ENCODE results near the gene GRIN2A.
"Not testable (repeated sequence)": the region's sequence is repeated elsewhere in the genome, so short reads cannot be mapped to it uniquely, and the experiment has no call there.

The GRIN2A gene

DNA sequence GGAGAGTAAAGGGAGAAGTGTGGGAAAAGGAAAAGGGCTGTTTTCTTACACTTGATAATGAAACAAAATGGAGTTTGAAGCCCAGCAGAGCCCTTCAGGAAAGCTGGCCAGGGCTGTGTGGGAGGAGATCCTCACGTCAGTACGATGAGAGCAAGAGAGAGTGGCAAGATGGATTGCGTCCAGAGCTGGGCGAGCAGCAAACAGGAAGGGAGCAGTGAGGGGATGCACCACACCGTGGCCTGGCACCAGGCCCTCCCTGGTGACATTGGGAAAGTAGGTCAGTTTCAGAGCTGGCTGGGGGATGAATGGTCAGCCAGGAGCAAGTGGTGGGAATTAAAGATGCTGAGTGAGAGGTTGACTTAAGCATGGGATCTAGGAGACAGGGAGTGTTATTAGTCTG lies 273.6 kb downstream of the GRIN2A start:
- DNase-seq = no peak

DNA sequence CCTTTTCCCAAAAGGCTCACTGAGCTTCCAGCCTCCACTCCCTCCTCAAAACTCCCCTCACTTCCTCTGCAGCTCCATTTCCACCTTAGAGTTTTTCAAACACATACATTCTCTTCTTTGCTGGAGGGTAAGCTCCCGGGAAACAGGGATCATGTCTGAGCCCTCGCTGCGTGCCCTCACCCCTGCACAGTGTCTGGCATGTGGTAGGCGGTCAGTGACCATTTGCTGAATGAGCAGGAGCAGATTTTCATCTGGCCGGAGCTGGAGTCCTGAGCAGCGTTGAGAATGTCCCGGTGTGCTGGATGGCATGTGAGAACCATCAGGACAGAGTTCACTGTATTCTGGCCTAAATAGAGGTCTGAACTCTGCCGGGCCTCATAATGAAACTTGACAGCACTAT lies 274.5 kb downstream of the GRIN2A start:
- DNase-seq = no peak

DNA sequence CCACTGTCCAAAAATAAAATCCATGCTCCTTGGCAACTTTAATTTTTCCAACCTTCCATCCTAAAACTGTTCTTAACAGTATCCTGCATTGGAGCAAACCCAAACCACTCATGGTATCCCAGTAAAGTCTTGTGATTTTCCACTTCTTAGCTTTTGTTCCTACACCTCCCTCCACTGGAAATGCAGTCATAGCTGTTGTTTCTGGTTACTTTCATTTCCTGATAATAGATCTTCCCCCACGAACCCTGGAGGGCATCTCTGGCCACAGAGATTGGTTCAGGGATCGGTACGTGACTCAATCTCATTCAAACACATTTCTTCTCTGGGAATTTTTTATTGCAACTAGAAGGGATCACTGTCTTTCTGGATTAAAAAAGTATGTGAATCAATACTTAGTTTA lies 276.0 kb downstream of the GRIN2A start:
- DNase-seq = no peak

DNA sequence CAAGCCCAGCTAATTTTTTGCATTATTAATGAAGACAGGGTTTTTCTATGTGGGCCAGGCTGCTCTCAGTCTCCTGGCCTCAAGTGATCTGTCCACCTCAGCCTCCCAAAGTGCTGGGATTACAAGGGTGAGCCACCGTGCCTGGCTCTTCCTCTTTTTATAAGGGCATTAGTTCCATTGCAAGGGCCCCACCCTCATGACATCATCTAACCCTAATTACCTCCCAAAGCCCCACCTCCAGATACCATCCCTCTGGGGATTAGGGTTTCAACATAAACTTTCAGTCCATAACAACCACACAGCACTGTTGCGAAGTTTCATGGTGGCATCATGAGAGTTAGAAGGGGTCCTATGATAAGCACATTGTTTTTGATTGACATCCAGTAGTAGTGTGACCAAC lies 277.7 kb downstream of the GRIN2A start:
- DNase-seq = no peak

DNA sequence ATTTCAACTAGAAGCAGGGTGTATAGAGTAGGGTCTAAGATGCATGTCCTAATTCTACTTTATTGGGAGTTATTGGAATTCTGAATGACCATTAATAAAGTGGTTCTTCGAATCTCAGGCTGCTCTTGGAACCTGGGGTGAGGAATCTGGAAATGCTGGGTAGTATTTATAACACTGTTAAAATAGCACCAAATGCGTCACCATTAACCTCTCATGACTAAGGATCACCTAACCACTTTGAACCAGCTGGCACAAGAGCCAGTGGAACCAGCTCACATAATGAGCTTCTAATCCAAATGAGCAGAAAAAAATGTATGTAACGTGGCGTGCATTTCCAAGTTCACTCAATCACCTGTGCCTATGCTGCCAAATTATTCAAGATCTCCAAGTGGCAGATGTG lies 281.7 kb downstream of the GRIN2A start:
- no peak for DNase-seq

DNA sequence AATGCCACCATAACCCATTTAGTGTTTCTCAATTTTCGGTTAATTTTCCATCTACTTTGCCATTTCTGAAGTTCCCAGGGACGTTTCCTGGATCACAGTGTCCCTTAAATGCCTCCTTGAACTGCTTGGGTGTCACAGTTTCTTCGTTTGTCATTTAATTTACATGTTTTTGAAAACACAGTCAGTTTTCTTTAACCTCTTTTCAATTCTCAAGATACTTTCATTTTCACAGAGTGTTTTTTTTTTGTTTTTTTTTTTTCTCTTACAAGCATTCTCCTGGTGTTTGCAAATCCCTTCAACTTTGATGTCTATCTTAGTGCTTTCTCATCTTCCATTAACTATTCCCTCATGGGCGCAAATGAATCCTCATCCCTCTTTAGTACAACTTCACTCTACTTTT lies 283.7 kb downstream of the GRIN2A start:
- no peak for DNase-seq

DNA sequence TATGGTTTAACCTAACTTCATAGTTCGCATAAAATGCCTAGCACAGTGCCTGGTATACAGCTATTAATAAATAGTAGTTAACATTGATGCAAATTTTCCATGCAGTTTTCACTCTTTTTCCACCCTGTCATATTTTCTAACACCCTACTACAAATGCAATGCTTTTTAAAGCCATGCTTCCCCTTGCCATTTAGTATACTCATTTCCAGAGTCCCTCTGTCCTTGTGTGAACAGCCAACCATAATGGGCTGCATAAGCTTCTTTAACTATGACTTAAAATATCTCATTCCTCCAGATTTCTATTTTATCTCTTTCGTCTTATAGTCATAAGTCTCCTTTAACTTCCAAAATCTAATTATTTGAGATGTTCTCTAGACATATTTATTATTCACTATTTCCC lies 284.1 kb downstream of the GRIN2A start:
- no peak for DNase-seq

DNA sequence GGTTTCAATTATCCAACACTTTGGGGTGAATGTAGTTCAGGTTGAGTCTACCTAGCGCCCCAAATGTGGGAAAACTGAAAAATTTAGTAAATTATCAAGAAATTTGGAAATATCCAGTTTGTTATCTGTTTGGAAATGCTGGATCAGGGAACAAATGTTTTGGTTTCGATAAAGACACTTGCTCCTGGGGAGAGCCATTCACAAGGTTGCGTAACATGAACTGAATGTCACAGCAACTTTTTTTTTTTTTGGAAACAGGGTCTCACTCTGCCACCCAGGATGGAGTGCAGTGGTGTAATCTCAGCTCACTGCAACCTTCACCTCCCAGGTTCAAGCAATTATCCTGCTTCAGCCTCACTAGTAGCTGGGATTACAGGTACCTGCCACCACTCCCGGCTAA lies 286.4 kb downstream of the GRIN2A start:
- DNase-seq = no peak

DNA sequence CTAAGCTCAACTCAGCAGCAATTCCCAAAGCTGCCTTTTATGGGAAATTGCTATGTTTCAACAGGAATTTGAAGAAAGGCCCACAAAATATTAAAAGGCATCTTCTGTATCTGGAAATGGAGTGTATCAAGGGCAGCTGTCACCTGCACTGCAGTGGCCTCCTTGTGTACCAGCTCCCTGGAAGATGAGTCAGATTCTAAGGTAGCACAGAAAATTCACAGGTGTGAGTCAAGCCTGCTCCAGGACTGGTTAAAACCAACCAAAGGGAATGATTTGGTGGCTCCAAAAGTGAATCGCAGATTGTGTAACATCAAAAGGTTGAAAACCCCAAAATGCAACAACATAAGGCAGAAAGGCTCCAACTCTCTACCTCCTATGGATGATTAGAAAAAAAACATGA lies 296.4 kb downstream of the GRIN2A start:
- DNase-seq = no peak

DNA sequence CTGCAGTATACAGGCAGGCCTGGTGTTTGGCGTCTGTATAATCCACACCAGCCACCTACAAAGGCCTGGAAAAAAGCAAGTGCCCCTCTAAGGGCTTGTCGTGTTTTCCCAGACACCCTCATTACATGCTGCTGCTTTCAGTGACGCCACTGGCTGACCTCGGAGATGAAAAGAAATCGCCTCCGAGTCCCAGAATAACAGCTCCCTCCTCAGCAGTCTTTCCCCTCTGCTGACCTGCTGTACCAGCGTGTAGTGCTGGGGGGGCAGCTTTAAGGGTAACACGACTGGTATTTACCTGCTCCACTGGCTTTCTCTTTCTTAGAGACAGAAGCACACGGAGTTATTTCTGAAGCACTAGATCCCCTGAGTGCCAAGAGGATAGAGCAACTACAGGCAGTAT lies 296.8 kb downstream of the GRIN2A start:
- DNase-seq = no peak

DNA sequence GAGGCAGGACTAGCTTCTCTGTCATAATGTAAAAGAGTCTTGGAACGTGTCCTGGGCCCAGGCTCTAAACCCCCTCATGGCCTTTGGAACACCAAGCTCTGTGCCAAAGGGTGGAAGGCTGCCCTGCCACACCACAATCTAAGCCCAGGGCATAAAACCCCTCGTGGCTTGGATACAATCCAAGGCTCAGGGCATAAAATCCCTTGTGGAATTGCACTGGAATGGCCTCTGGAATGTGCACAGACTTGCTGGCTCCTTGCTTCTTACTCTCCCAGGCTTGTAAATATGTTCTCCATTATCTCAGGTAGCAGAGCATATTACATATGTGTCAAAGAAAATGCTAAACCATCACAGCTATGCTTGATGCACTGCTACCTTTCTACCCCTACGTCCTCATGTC lies 306.2 kb downstream of the GRIN2A start:
- DNase-seq = not testable (repeated sequence)

DNA sequence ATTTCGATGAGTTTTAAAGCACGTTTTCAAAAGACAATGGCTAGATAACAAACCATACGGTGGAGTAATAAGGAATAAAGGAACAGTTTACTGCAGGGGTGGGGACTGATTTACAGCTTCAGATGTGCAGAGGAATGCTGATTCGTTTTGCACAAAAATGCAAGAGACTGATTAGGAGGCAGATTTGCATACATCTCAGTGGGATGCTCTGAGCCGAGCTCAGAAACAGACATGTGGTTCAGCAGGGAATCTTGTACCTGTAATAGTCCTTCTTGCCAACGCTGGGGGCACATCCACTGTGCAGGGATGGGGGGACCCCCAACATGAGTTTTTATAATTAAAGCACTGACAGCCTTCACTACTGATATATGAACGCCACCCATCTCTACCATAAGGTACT lies 308.0 kb downstream of the GRIN2A start:
- DNase-seq = no peak

DNA sequence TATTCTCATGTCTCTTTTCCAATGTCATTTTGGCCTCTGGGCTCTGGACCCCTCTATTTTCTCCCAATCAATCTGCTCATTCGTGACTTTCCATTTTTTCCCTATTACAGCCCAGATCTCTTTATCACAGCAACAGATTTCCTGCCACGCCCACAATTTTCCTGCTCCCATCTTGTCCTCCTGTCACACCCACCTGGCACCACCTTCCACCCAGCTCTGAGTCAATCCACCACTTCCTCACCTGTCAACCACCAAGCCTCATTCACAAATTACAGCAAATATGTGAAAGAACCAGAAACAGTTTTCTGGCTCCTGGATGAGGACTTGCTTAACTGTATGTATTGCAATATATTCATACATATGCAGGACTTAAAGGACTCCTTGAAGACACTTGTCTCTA lies 311.3 kb downstream of the GRIN2A start:
- DNase-seq = no peak

DNA sequence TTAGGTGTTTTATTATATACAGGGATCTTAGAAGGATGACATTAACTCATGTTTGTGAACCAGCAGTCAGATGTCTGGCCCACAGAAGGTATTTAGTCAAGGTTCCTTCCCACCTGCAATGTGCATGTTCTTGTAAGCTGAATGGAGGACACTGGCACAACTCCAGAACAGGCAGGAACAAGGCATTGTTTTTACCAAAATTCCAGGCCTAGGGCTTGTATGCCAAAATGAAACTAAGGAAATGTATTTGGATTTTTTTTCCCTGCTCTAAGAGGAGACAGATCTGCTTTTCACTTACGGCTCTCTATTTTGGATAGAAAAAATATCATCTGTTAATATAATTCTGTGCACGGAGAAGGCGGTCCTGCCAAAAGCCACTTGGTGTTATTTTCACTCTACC lies 312.5 kb downstream of the GRIN2A start:
- DNase-seq = no peak

DNA sequence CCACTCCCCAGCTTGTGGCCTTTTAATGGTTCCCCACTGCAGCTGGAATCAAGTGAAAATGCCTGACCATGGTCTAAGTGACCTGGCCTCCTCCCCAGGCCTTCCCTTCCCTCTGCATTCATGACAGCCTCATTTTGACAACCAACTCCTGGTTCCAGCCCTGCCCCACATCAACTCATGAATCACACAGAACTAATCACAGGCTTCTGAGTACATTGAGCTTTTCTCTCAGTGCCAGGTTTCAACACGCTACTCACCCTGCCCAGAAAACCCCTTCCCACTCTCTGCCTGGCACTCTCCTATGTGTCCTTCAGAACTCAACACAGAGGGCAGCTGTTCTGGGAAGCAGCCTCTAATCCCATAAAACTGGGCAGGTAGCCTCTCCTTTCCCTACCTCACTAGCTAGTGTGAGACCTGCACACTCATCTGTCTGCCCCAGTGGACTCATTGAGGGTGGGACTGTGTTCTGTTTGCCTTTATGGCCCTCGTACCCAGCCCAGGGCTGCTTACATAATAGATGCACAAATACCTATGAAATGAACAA lies 313.6 kb downstream of the GRIN2A start:
- DNase-seq = no peak

DNA sequence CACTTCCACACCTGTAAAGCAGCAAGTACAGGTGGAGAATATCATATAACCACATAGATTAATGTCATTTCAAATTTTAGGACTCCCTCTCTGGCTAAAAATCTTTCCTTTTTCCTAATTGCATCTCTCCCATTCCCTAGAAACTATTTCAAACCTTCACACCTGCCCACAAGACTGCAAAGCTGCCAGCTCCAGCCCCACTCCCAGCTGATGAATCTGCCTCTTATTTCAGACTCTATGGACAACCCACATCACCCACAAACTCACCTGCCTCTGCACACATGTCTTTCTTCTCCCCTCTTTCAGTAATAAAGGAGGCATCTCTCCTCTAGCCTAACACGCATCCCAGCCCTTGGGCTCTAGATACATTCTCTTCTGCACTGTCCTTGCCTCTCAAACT lies 315.1 kb downstream of the GRIN2A start:
- DNase-seq = no peak

DNA sequence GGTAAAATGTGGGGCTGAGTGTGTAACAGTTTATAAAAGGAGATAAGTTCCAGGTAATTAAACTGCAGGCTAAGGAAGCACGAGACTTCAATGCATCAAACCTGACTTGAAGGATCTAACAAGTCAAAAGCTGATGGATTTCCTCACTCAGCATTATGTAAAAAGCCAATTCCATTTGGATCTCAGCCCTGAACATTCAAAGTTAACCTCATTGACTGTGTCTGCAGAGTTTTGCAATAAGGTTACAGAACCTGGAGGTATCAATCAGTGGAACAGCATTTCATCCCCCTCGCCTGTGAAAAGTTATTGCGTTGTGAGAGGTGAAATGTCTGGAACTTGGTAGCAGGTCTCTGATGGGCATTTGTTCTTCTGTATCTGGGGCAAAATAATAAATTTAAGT lies 317.8 kb downstream of the GRIN2A start:
- DNase-seq = no peak

DNA sequence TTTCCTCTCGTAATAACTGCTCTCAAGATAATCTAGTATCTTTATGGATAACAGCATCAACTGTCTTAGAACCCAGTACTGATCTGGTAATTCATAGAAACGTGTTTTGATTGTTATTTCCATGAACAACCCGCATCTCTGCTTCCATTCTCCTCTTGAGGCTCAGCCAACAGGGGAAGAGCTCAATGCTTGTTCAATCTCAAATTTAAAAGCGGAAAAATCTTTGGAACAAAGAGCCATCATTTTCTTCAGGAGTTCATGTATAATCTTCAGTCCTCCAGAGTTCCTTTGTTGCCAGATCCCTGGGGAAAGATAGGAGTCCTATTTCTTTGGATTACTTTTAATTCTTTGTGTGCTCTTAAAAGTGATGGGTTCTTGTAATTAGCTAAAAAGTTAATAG lies 319.9 kb downstream of the GRIN2A start:
- DNase-seq = no peak

DNA sequence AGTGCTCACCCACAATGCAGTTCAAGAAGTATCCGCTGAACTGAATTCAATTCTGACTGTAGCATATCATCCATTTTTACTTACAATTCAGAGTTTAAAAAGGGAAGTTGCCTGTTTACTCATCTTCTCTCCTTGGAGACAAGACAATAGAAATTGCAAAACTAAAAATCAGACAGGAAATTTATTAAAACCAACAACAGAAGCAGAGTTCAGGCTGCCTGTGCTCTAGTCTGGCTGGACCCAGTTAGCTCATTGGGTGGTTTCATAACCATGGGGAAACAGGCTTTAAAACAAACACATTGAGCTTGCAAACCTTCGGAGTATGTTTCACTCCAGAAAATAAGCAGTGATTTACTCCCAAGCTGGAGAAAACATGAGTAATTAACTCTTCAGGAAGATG lies 321.4 kb downstream of the GRIN2A start:
- no peak for DNase-seq

DNA sequence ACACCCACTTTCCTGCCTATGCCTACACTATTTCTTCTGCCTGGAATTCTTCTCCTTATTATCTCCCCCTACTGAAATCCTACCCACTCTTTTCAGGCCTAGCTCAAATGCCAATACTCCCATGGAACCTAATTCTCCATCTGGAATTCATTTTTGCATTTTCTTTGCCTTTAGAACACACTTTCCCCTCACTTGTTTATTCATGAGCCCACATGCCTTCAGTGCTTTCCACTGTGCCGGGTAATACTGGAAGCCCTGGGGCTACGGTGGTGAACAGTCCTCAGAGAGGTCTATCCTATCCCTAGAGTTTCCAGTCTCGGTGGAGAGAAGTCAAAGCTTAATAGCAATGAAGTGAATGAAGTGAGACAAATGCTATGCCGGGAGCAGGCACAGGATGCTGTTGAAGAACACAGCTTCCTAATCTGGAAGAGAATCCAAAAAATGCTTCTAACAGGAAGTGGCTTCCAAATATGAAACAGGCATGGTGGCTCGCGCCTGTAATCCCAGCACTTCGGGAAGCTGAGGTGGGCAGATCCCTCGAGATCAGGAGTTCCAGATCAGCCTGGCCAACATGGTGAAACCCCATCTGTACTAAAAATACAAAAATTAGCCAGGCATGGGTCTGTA lies 322.4 kb downstream of the GRIN2A start:
- no peak for DNase-seq

DNA sequence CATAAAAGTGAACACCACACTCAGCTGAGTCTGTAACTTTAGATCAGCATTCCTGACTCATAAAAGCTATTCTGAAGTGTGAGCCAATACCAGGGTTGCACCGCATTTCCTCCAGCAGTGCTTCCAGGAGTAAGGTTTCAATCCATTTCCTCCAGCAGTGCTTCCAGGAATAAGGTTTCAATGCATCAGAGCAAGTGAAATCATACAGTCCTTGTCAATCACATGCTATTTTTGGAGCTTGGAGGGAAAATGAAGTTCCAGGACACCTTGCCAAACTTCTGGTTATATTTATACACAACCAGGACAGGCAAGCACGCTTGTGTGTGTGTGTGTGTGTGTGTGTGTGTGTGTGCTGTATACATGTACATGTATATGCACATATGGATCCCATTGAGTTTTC lies 327.6 kb downstream of the GRIN2A start:
- no peak for DNase-seq

DNA sequence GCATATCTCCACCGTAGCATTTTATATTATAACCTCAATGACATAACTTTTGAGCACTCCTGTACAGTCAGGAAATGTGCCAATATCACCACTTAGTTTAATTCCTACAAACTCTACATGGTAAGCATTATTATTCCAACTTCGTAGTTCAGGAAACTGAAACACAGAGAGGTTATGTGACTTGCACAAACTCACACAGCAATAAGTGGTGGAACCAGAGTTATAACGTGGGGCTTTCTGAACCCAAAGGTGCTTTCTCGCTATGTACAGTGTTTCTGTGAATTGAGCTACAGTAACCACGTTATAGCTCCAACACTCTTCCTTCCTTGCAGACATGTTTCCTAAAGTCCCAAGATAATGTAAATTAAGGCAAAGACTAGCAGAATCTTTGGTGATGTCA lies 330.2 kb downstream of the GRIN2A start:
- DNase-seq = no peak

DNA sequence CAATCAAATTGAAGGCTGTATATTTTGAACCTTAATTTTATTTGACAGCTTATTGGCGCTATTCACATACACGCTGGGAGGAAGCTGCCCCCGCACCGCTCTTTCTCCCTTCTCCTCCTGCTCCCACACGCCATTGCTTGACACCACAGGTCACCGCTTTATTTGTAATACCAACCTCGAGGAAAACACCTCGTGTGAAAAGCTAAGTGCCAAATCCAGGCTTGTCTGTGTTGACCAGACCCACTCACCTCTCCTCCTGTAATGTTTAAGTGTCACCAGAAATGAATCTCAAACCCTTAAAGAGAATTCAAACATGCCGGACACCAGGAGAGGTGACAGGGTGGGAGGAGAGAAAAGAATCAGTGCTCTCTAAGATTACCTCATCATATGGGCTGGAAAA lies 331.4 kb downstream of the GRIN2A start:
- no peak for DNase-seq

DNA sequence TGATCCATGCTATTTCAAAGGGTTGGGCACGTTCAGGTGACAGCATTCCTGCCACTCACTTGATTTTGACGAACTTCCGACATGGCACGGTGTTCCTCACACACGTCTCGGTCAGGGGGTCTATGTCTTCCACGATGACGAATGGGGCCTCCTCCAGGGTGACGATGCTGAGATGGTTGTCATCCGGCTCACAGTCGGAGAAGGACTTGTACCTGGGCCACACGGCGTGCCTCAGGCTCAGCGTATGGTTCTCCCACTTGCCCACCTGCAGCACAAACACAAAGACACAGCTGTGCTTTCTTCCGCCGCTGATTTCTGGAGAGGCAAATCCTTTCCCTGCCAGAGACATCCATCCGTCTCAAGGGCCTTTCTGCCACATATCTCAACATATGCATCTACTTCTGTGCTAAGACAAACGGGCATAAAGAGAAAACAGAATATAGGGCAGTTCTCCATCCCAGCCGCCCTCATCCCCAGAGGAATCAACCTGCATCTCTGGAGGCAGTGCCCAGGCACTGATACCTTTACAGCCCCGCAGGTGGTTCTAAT lies 332.5 kb downstream of the GRIN2A start:
- no peak for DNase-seq

DNA sequence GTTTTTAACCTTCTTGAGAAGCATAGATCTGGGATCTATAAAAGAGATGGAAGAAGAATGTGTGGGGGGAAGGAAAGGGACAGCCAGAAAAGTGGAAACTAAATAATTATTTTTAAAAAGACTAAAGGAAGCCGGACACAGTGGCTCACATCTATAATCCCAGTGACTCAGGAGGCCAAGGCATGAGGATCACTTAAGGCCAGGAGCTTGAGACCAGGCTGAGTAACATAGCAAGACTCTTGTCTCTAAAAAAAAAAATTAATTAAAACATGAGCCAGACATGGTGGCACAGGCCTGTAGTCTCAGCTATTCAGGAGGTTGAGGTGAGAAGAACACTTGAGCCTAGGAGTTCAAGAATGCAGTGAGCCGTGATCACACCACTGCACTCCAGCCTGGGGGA lies 335.1 kb downstream of the GRIN2A start:
- no peak for DNase-seq

Data from COR-L47 (cell line).